HEK293 (cell line): Measurements from ENCODE around the gene GAS7.

ENCODE experiments used
- CTCF ChIA-PET: fragments of 350-600 bp; formaldehyde crosslinking; extraction: SDS; loops from one replicate; lab custom pipeline; 2021; ENCODE audit warnings: antibody characterized with exemption; lab: Yijun Ruan, JAX
- POLR2A ChIA-PET: fragments of 300-600 bp; formaldehyde crosslinking; extraction: SDS; loops from one replicate; lab custom pipeline; 2020; ENCODE audit warnings: antibody characterized with exemption, inconsistent platforms; lab: Yijun Ruan, JAX
- H3K27ac ChIP-seq: fragments of 200-500 bp; sonication (Bioruptor generic); 2 replicates; pipeline ENCODE4 v1.5.1; 2014; ENCODE audit warnings: low read depth, low read length, control low read depth, inconsistent platforms; ENCODE audit errors: extremely low read depth
- H3K36me3 ChIP-seq, 2 experiments: fragments of 200-500 bp in 1 of 2; sonication (Bioruptor generic) in 1 of 2; 1 replicate in 1 of 2; 2 replicates in 1 of 2; pipeline ENCODE4 v1.5.1; 2014 to 2017; ENCODE audit warnings: inconsistent platforms in 2 of 2, low read length in 2 of 2; ENCODE audit not compliant: control insufficient read depth in 2 of 2, insufficient read depth in 1 of 2
- H3K4me1 ChIP-seq: fragments of 200-500 bp; sonication (Bioruptor generic); 2 replicates; pipeline ENCODE4 v1.5.1; 2014; ENCODE audit warnings: mild to moderate bottlenecking, low read length, inconsistent platforms; ENCODE audit not compliant: control insufficient read depth, insufficient read depth
- H3K4me3 ChIP-seq: 2 replicates; pipeline ENCODE4 v1.5.1; 2011; ENCODE audit warnings: low read depth, mild to moderate bottlenecking, control low read depth, low read length, moderate library complexity
- H3K9me3 ChIP-seq: fragments of 200-500 bp; sonication (Bioruptor generic); 2 replicates; pipeline ENCODE4 v1.5.1; 2014; ENCODE audit warnings: low read depth, low read length, inconsistent platforms; ENCODE audit not compliant: control insufficient read depth, insufficient read depth
- MYNN ChIP-seq: fragments of 450-650 bp; formaldehyde crosslinking; IDR thresholded peaks from 2 replicates; pipeline ENCODE4 v1.5.1; 2016; ENCODE audit warnings: missing biosample characterization, missing genetic modification characterization, borderline replicate concordance
- PBX3 ChIP-seq: sonication (generic); formaldehyde crosslinking; IDR thresholded peaks from 2 replicates; pipeline ENCODE4 v1.8.1; 2022; ENCODE audit warnings: mild to moderate bottlenecking, moderate library complexity, missing genetic modification reagents
- PRDM2 ChIP-seq: fragments of 450-650 bp; formaldehyde crosslinking; IDR thresholded peaks from 2 replicates; pipeline ENCODE4 v1.5.1; 2016; ENCODE audit warnings: missing biosample characterization, missing genetic modification characterization, borderline replicate concordance
- PRDM4 ChIP-seq: fragments of 450-650 bp; formaldehyde crosslinking; IDR thresholded peaks from 2 replicates; pipeline ENCODE4 v1.5.1; 2017; ENCODE audit warnings: missing biosample characterization, missing genetic modification characterization
- REST ChIP-seq: fragments of 450-650 bp; formaldehyde crosslinking; IDR thresholded peaks from 2 replicates; pipeline ENCODE4 v1.5.1; 2016; ENCODE audit warnings: missing biosample characterization, missing genetic modification characterization
- WT1 ChIP-seq: fragments of 450-650 bp; formaldehyde crosslinking; IDR thresholded peaks from 2 replicates; pipeline ENCODE4 v1.5.1; 2016; ENCODE audit warnings: missing biosample characterization, missing genetic modification characterization
- ZBTB10 ChIP-seq: fragments of 450-650 bp; formaldehyde crosslinking; IDR thresholded peaks from 2 replicates; pipeline ENCODE4 v1.5.1; 2016; ENCODE audit warnings: missing biosample characterization, missing genetic modification characterization
- ZNF146 ChIP-seq: fragments of 450-650 bp; formaldehyde crosslinking; IDR thresholded peaks from 2 replicates; pipeline ENCODE4 v1.5.1; 2016; ENCODE audit warnings: missing biosample characterization, missing genetic modification characterization
- ZNF175 ChIP-seq: fragments of 450-650 bp; formaldehyde crosslinking; IDR thresholded peaks from 2 replicates; pipeline ENCODE4 v1.5.1; 2016; ENCODE audit warnings: missing biosample characterization, missing genetic modification characterization
- ZNF239 ChIP-seq: fragments of 450-650 bp; formaldehyde crosslinking; IDR thresholded peaks from 2 replicates; pipeline ENCODE4 v1.5.1; 2016; ENCODE audit warnings: missing biosample characterization, missing genetic modification characterization
- ZNF274 ChIP-seq, 2 experiments: fragments of 200-500 bp in 1 of 2; fragments of 450-650 bp in 1 of 2; sonication (Bioruptor generic) in 1 of 2; formaldehyde crosslinking in 1 of 2; IDR thresholded peaks; 2 replicates each; pipeline versions ENCODE4 v1.5.1 to v1.6.1; 2014 to 2016; ENCODE audit warnings: borderline replicate concordance in 1 of 2, inconsistent platforms in 1 of 2, low read length in 1 of 2, missing biosample characterization in 1 of 2, missing genetic modification characterization in 1 of 2
- ZNF391 ChIP-seq: fragments of 450-650 bp; formaldehyde crosslinking; IDR thresholded peaks from 2 replicates; pipeline ENCODE4 v1.5.1; 2016; ENCODE audit warnings: low read depth, missing biosample characterization, missing genetic modification characterization, borderline replicate concordance
- ZNF423 ChIP-seq: fragments of 450-650 bp; formaldehyde crosslinking; IDR thresholded peaks from 2 replicates; pipeline ENCODE4 v1.5.1; 2016; ENCODE audit warnings: missing biosample characterization, missing genetic modification characterization
- ZNF501 ChIP-seq: fragments of 450-650 bp; formaldehyde crosslinking; IDR thresholded peaks from 2 replicates; pipeline ENCODE4 v1.5.1; 2016; ENCODE audit warnings: missing biosample characterization, missing genetic modification characterization
- ZNF514 ChIP-seq: fragments of 450-650 bp; formaldehyde crosslinking; IDR thresholded peaks from 2 replicates; pipeline ENCODE4 v1.5.1; 2016; ENCODE audit warnings: missing biosample characterization, missing genetic modification characterization
- ZNF548 ChIP-seq: fragments of 450-650 bp; formaldehyde crosslinking; IDR thresholded peaks from 2 replicates; pipeline ENCODE4 v1.5.1; 2016; ENCODE audit warnings: missing biosample characterization, missing genetic modification characterization
- ZNF610 ChIP-seq: fragments of 450-650 bp; formaldehyde crosslinking; IDR thresholded peaks from 2 replicates; pipeline ENCODE4 v1.5.1; 2016; ENCODE audit warnings: missing biosample characterization, missing genetic modification characterization, borderline replicate concordance
- ZNF624 ChIP-seq: fragments of 450-650 bp; formaldehyde crosslinking; IDR thresholded peaks from 2 replicates; pipeline ENCODE4 v1.5.1; 2017; ENCODE audit warnings: missing biosample characterization, missing genetic modification characterization
- ZSCAN16 ChIP-seq: fragments of 450-650 bp; formaldehyde crosslinking; IDR thresholded peaks from 2 replicates; pipeline ENCODE4 v1.5.1; 2016; ENCODE audit warnings: missing biosample characterization, missing genetic modification characterization

Gene GAS7

GRCh38 chr17:10139577-10139976, 58.8 kb downstream of the GAS7 start (continued):
- TF ChIP-seq PRDM2 (tag by site-specific recombination) (no peak), ZNF423 (tag by site-specific recombination) (no peak), ZNF548 (no peak), ZNF274 (IDR thresholded peaks at IDR 0.05; ENCODE audit: low read length) (no peak), ZNF274 (tag by site-specific recombination; IDR thresholded peaks at IDR 0.05; ENCODE audit: borderline replicate concordance) (no peak), REST (no peak), ZNF146 (tag by site-specific recombination) (no peak)

GRCh38 chr17:10136258-10136981, 62.0 kb downstream of the GAS7 start:
- H3K9me3 ChIP-seq: no peaks in the 10 kb centered on the region
- ChIA-PET POLR2A (no interaction called here), CTCF (interaction anchor here (0.6 kb wide), 1 partner anchor 291 kb away, joined by 3 read pairs; no protein-coding TSS in a partner anchor)
- no peak overlapping the region for H3K4me3 ChIP-seq
- TF ChIP-seq ZSCAN16 (tag by site-specific recombination) (no peak), ZBTB10 (no peak), WT1 (tag by site-specific recombination) (no peak), ZNF175 (tag by site-specific recombination) (no peak), ZNF624 (tag by site-specific recombination) (no peak), PRDM4 (tag by site-specific recombination) (no peak), ZNF239 (no peak), ZNF610 (tag by site-specific recombination) (no peak), PBX3 (no peak), ZNF391 (tag by site-specific recombination) (no peak), ZNF514 (no peak), ZNF274 (IDR thresholded peaks at IDR 0.05; ENCODE audit: low read length) (no peak), ZNF274 (tag by site-specific recombination; IDR thresholded peaks at IDR 0.05; ENCODE audit: borderline replicate concordance) (no peak), MYNN (tag by site-specific recombination) (no peak), ZNF501 (no peak)
- H3K4me1 ChIP-seq: no peaks in the 10 kb centered on the region
- no peak overlapping the region for H3K27ac ChIP-seq
- no peaks in the 10 kb centered on the region for H3K36me3 ChIP-seq
